ENCODE results near the gene HCLS1.
"Not testable (repeated sequence)": the region's sequence is repeated elsewhere in the genome, so short reads cannot be mapped to it uniquely, and the experiment has no call there.

HCLS1 gene

DNA sequence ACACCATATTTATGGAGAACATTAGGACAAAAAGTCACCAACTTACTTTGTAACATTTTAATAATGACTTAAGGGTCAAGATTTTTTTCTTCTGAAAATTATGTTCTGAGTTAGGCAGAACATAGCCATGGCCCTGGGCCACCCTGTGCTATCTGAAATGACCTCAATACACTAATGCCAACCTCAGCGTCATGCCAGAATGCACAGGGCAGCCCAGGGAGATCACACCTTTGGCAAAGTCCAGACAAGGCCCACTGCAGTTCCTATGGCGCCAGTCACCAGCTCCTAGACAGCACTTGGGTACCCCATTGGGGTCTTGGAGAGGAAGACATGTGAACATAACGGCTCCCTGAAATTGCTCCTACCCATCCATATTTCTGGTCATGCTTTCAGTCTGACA is 33.1 kb downstream of the HCLS1 start:
- H3K27ac ChIP-seq (ENCODE audit: low read depth, low read length, severe bottlenecking): no peak overlapping the region
- no peaks in the 10 kb centered on the region for H3K9me3 ChIP-seq (ENCODE audit: control insufficient read depth, low read length)
- H3K4me1 ChIP-seq (ENCODE audit: control insufficient read depth, insufficient read depth, low read length, poor library complexity, severe bottlenecking): no peaks in the 10 kb centered on the region
- H3K36me3 ChIP-seq (ENCODE audit: control insufficient read depth, insufficient read depth, low read length): no peaks in the 10 kb centered on the region
- H3K4me3 ChIP-seq (ENCODE audit: extremely low read depth, insufficient read depth, low read length, poor library complexity, severe bottlenecking): no peak overlapping the region
- 44 to 100% methylated on average over 1 to 2 of the region's 3 CpGs for WGBS, 2 experiments (ENCODE audit: insufficient coverage in 2 of 2)

DNA sequence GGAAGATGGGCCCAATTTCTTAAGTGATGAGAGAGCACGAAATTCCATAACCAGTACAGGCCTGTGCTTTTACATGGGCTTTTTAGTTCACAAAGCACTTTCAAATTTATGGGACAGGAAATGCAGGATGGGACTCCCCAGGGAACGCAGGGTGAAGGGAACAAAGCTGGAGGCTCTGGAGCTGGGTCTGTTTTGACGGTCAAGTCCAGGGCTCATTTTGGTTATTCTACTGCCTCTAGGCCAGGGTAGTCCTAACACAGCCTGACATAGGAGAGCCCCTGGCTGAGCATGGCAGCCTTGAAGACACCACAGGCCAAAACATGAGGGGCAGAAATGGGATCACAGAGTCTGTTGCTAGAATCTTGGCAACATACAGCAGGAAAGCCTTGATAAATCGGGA is 33.5 kb downstream of the HCLS1 start:
- 92% methylated on average over 3 to 4 of the region's 4 CpGs for WGBS, 2 experiments (ENCODE audit: insufficient coverage in 2 of 2)
- Histone ChIP-seq H3K36me3 (ENCODE audit: control insufficient read depth, insufficient read depth, low read length) (no peaks in the 10 kb centered on the region), H3K27ac (ENCODE audit: low read depth, low read length, severe bottlenecking) (no peak overlapping the region), H3K9me3 (ENCODE audit: control insufficient read depth, low read length) (no peaks in the 10 kb centered on the region), H3K4me1 (ENCODE audit: control insufficient read depth, insufficient read depth, low read length, poor library complexity, severe bottlenecking) (no peaks in the 10 kb centered on the region), H3K4me3 (ENCODE audit: extremely low read depth, insufficient read depth, low read length, poor library complexity, severe bottlenecking) (no peak overlapping the region)

DNA sequence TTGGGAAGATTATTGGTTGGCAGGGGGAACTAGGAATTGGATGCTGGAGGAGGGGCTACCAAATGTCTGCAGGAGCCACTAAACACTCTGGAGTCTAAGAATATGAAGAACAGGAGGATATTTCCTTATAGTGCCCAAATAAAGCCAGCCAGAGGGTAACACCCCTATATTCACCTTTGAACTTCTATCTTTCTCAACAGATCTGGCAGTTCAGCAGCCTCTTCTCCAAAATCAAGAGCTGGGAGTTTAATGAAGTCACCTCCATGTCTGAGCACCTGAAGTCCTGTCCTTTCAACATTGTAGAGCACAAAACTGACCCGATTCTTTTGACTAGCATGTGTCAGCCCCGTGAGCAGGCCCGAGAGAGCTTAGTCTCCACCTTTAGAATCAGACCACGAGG is 34.2 kb downstream of the HCLS1 start:
- H3K27ac ChIP-seq (ENCODE audit: low read depth, low read length, severe bottlenecking): no peak overlapping the region
- 89 to 98% methylated on average over 4 of the region's 4 CpGs for WGBS, 2 experiments (ENCODE audit: insufficient coverage in 2 of 2)
- H3K4me3 ChIP-seq (ENCODE audit: extremely low read depth, insufficient read depth, low read length, poor library complexity, severe bottlenecking): no peak overlapping the region
- H3K36me3 ChIP-seq (ENCODE audit: control insufficient read depth, insufficient read depth, low read length): no peaks in the 10 kb centered on the region
- no peaks in the 10 kb centered on the region for H3K9me3 ChIP-seq (ENCODE audit: control insufficient read depth, low read length)
- no peaks in the 10 kb centered on the region for H3K4me1 ChIP-seq (ENCODE audit: control insufficient read depth, insufficient read depth, low read length, poor library complexity, severe bottlenecking)

DNA sequence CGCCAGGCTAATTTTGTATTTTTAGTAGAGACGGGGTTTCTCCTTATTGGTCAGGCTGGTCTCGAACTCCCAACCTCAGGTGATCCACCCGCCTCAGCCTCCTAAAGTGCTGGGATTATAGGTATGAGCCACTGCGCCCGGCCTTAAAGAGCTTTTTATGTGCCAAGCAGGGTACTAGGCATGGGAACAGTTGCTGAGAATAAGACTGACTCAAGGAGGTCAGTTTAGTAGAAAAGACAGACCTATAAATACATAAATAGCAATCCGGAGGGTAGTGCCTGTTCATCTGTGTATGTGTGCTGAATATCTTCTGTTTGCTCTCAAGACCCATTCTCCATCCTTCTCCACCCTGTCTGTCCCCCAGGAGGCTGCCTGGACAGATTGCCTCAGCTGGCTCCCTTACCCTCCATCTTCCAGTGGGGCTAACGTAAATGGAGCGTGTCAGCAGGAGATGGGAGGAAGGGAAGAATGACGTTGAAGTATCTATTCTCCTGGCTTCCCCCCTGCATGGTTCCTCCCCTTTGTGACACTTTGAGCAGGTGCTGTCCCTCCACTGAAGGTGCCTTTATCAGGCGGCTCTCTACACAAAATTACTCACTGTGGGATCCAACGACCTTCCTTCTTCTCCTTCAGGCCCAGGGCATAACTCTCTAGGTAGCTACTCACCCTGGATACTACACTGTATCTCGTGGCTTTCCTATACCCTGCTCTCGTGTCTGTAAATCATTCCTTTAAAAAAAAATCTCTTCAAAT is 36.4 kb downstream of the HCLS1 start:
- 78 to 89% methylated on average over 9 of the region's 14 CpGs for WGBS, 2 experiments (ENCODE audit: insufficient coverage in 2 of 2)

DNA sequence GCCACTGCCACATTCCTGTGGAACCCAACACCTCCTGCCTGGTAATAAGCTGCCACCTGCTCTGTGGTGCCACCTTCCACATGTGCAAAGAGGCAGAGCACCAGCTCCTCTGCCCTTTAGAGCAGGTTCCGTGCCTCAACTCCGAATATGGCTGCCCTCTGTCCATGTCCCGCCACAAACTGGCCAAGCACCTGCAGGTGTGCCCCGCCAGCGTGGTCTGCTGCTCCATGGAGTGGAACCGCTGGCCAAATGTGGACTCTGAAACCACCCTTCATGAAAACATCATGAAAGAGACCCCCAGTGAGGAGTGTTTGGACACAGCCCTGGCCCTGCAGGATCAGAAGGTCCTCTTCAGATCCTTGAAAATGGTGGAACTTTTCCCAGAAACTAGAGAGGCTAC is 39.2 kb downstream of the HCLS1 start:
- Histone ChIP-seq H3K36me3 (ENCODE audit: control insufficient read depth, insufficient read depth, low read length) (no peaks in the 10 kb centered on the region), H3K27ac (ENCODE audit: low read depth, low read length, severe bottlenecking) (no peak overlapping the region), H3K9me3 (ENCODE audit: control insufficient read depth, low read length) (no peaks in the 10 kb centered on the region), H3K4me1 (ENCODE audit: control insufficient read depth, insufficient read depth, low read length, poor library complexity, severe bottlenecking) (no peaks in the 10 kb centered on the region), H3K4me3 (ENCODE audit: extremely low read depth, insufficient read depth, low read length, poor library complexity, severe bottlenecking) (no peak overlapping the region)
- WGBS, 2 experiments (ENCODE audit: insufficient coverage in 2 of 2): 92 to 98% methylated on average over 4 to 6 of the region's 6 CpGs

More for the DNA sequence above, 36.4 kb downstream of the HCLS1 start:
- H3K36me3 ChIP-seq (ENCODE audit: control insufficient read depth, insufficient read depth, low read length): no peaks in the 10 kb centered on the region
- H3K9me3 ChIP-seq (ENCODE audit: control insufficient read depth, low read length): no peaks in the 10 kb centered on the region
- no peak overlapping the region for H3K27ac ChIP-seq (ENCODE audit: low read depth, low read length, severe bottlenecking)
- no peak overlapping the region for H3K4me3 ChIP-seq (ENCODE audit: extremely low read depth, insufficient read depth, low read length, poor library complexity, severe bottlenecking)
- H3K4me1 ChIP-seq (ENCODE audit: control insufficient read depth, insufficient read depth, low read length, poor library complexity, severe bottlenecking): no peaks in the 10 kb centered on the region

DNA sequence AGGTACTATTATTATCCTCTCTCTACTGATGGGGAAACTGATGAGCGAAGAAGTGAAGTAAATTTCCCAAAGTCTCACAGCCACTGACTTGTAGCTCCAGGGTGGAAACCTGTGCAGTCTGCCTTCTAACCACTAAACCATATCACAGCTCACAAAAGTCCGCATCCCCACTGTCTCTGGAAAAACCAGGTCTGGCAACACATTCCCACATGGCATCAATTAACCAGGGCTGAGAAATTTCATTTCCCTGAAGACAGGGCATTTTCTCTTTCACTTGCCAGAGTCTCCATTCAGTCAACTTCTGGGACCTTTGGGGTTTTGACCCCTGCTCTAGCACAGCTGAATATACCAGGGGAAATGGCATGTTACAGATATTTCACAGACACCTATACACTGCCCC is 41.0 kb downstream of the HCLS1 start:
- Histone ChIP-seq H3K27ac (ENCODE audit: low read depth, low read length, severe bottlenecking) (no peak overlapping the region), H3K4me1 (ENCODE audit: control insufficient read depth, insufficient read depth, low read length, poor library complexity, severe bottlenecking) (no peaks in the 10 kb centered on the region), H3K4me3 (ENCODE audit: extremely low read depth, insufficient read depth, low read length, poor library complexity, severe bottlenecking) (no peak overlapping the region), H3K36me3 (ENCODE audit: control insufficient read depth, insufficient read depth, low read length) (no peaks in the 10 kb centered on the region), H3K9me3 (ENCODE audit: control insufficient read depth, low read length) (no peaks in the 10 kb centered on the region)
- 100% methylated on average over 1 of the region's 2 CpGs for WGBS, 2 experiments (ENCODE audit: insufficient coverage in 2 of 2)

DNA sequence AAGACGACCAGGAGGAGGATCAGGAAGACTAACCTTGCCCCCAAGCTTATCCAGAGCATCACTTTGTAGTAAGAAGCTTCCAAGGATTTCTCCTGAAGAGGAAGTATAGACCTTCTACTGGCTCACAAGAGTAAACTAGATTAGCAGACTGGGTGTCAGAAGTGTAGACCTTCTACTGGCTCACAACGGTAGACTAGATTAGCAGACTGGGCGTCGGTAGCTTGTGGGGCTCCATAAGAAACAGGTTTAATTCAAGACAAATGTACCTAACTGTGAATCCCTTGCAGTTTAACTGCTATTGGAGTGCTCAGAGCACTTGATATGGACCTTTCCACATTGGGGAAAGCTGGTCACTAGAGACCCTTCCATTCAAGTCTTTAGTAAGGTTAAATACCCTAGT is 54.6 kb downstream of the HCLS1 start:
- no peak overlapping the region for H3K4me3 ChIP-seq (ENCODE audit: extremely low read depth, insufficient read depth, low read length, poor library complexity, severe bottlenecking)
- no peak overlapping the region for H3K27ac ChIP-seq (ENCODE audit: low read depth, low read length, severe bottlenecking)
- H3K4me1 ChIP-seq (ENCODE audit: control insufficient read depth, insufficient read depth, low read length, poor library complexity, severe bottlenecking): no peaks in the 10 kb centered on the region
- no peaks in the 10 kb centered on the region for H3K9me3 ChIP-seq (ENCODE audit: control insufficient read depth, low read length)
- no peaks in the 10 kb centered on the region for H3K36me3 ChIP-seq (ENCODE audit: control insufficient read depth, insufficient read depth, low read length)
- 86 to 100% methylated on average over 1 to 3 of the region's 4 CpGs for WGBS, 2 experiments (ENCODE audit: insufficient coverage in 2 of 2)

DNA sequence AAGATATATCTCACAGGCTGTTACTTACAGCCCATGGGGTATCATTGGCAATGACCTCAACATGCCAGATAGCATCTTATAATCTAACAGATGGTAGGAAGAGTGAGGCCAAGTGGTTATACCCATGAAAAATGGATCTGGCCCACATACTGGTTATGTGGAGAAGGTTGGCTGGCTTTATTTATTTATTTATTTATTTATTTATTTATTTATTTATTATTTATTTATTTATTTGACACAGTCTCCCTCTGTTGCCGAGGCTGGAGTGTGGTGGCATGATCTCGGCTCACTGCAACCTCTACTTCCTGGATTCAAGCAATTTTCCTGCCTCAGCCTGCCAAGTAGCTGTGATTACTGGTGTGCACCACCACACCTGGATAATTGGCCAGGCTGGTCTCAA is 55.9 kb downstream of the HCLS1 start:
- Histone ChIP-seq H3K36me3 (ENCODE audit: control insufficient read depth, insufficient read depth, low read length) (no peaks in the 10 kb centered on the region), H3K4me1 (ENCODE audit: control insufficient read depth, insufficient read depth, low read length, poor library complexity, severe bottlenecking) (no peaks in the 10 kb centered on the region), H3K4me3 (ENCODE audit: extremely low read depth, insufficient read depth, low read length, poor library complexity, severe bottlenecking) (no peak overlapping the region), H3K9me3 (ENCODE audit: control insufficient read depth, low read length) (no peaks in the 10 kb centered on the region), H3K27ac (ENCODE audit: low read depth, low read length, severe bottlenecking) (no peak overlapping the region)
- 88 to 100% methylated on average over 2 of the region's 2 CpGs for WGBS, 2 experiments (ENCODE audit: insufficient coverage in 2 of 2)

DNA sequence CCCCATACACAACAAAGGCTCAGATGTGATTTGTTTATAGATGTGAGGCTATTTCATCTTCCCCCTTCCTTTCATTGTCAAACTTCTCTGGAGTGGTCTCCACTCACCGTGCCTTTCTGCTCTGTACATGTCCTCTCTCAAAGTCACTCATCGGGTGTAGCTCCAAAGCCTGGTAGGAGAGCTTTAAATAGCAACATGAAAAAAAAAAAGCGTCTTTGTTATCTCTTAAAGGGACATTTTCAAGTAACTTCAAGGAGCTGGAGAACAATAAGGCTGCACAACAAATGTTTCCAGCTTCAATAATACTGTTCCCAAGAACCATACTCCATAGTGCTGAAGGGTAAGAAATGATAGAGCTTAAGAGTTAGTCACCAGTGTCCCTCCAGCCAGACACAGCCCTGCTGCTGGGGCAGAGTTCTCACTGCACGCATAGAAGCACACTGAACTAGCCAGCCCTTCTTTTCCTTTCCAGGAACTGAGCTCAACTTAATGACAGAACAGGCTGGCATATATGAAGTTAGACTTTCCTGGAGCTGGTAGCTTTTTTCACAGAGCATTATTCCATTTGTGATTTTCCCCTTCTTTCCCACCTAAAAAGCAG is 59.4 kb downstream of the HCLS1 start:
- H3K9me3 ChIP-seq (ENCODE audit: control insufficient read depth, low read length): no peaks in the 10 kb centered on the region
- H3K36me3 ChIP-seq (ENCODE audit: control insufficient read depth, insufficient read depth, low read length): no peaks in the 10 kb centered on the region
- H3K27ac ChIP-seq (ENCODE audit: low read depth, low read length, severe bottlenecking): no peak overlapping the region
- no peaks in the 10 kb centered on the region for H3K4me1 ChIP-seq (ENCODE audit: control insufficient read depth, insufficient read depth, low read length, poor library complexity, severe bottlenecking)
- H3K4me3 ChIP-seq (ENCODE audit: extremely low read depth, insufficient read depth, low read length, poor library complexity, severe bottlenecking): no peak overlapping the region
- WGBS, 2 experiments (ENCODE audit: insufficient coverage in 2 of 2): 0% methylated on average over 1 of the region's 4 CpGs

DNA sequence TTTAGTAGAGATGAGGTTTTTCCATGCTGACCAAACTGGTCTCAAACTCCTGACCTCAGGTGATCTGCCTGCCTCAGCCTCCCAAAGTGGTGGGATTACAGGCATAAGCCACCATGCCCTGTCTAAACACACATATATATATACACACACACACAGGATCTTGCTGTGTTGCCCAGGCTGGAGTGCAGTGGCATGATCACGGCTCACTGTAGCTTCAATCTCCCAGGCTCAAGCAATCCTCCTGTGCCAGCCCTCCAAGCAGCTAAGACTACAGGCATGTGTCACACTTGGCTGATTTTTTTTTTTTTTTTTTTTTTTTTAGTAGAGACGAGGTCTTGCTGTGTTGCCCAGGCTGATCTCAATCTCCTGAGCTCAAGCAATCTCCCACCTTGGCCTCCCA is 60.8 kb downstream of the HCLS1 start:
- H3K4me3 ChIP-seq (ENCODE audit: extremely low read depth, insufficient read depth, low read length, poor library complexity, severe bottlenecking); H3K36me3 ChIP-seq (ENCODE audit: control insufficient read depth, insufficient read depth, low read length); H3K9me3 ChIP-seq (ENCODE audit: control insufficient read depth, low read length); H3K27ac ChIP-seq (ENCODE audit: low read depth, low read length, severe bottlenecking); H3K4me1 ChIP-seq (ENCODE audit: control insufficient read depth, insufficient read depth, low read length, poor library complexity, severe bottlenecking): not testable (repeated sequence)
- 86 to 100% methylated on average over 1 of the region's 2 CpGs for WGBS, 2 experiments (ENCODE audit: insufficient coverage in 2 of 2)

DNA sequence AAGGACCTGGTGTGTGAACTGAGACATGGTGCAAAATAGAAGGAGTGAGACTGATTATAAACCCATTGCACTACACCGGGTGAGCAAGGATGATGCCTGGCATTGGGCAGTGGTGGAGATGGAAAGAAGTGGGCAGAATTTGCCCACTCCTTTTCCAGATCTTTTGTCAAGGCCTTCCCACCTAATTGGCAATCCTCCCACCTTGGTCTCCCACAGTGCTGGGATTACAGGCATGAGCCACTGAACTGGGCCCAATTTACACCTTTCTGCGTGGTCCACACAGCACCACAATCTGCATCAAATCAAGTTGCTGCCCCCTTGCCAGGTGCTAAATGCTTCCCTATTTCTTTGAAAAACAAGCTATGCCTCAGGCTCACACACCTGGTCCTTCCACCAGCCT is 62.1 kb downstream of the HCLS1 start:
- no peaks in the 10 kb centered on the region for H3K36me3 ChIP-seq (ENCODE audit: control insufficient read depth, insufficient read depth, low read length)
- no peak overlapping the region for H3K27ac ChIP-seq (ENCODE audit: low read depth, low read length, severe bottlenecking)
- no peaks in the 10 kb centered on the region for H3K9me3 ChIP-seq (ENCODE audit: control insufficient read depth, low read length)
- no peak overlapping the region for H3K4me3 ChIP-seq (ENCODE audit: extremely low read depth, insufficient read depth, low read length, poor library complexity, severe bottlenecking)
- whole genome bisulfite sequencing, 2 experiments (ENCODE audit: insufficient coverage in 2 of 2): 69 to 88% methylated on average over 1 to 2 of the region's 2 CpGs
- no peaks in the 10 kb centered on the region for H3K4me1 ChIP-seq (ENCODE audit: control insufficient read depth, insufficient read depth, low read length, poor library complexity, severe bottlenecking)

Data from mesodermal cell (in vitro differentiated cells).